Measurements from ENCODE around the gene FNDC10. TPM values are rescaled to one million over a fixed set of nuclear protein-coding genes. Genes with fewer than 3 reads are reported as not detected.

FNDC10 gene
- total RNA-seq, 1 experiment from 2014 or later: 8.4 TPM

DNA sequence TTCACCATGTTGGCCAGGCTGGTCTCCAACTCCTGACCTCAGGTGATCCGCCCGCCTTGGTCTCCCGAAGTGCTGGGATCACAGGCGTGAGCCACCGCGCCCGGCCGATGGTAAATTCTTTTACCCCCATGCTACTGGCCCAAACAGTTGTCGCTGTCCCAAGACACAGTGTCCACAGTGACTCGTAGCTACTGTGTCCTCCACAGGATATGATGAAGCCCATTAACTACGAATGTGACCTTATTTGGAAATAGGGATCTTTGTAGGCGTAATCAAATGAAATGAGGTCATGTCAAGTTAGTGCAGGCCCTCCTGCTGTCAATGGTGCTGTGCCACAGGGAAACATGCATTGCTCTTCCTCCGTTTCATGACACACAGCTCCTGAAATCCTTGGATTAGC, 8.5 kb downstream of the FNDC10 start:
- H3K27me3 ChIP-seq (ENCODE audit: insufficient read depth, low read length): peaks cover 7% of the 10 kb centered on the region; the same call in 1 of the 2 replicates
- no TSS peak for BruUV-seq (replicated peaks)
- H3K4me1 ChIP-seq (ENCODE audit: control insufficient read depth in 1 of 2, insufficient read depth in 2 of 2, low read length in 2 of 2): peaks cover 0 to 4% of the 10 kb centered on the region in 2 experiments; a peak in 1 of 4 replicates
- ChIA-PET RAD21 (ENCODE audit: low non-redundant PET in 1 of 2, low total read pairs in 2 of 2, uncharacterized antibody in 2 of 2, unreplicated experiment in 2 of 2) (no interaction called here), CTCF (no interaction called here), POLR2A (no interaction called here)
- H3K9ac ChIP-seq (ENCODE audit: low read length): no peak overlapping the region
- no peaks in the 10 kb centered on the region for H3K79me2 ChIP-seq (ENCODE audit: insufficient read depth, low read length)
- intact Hi-C loops (cut with micrococcal nuclease): no loop called here
- TF ChIP-seq, protein P1, sequence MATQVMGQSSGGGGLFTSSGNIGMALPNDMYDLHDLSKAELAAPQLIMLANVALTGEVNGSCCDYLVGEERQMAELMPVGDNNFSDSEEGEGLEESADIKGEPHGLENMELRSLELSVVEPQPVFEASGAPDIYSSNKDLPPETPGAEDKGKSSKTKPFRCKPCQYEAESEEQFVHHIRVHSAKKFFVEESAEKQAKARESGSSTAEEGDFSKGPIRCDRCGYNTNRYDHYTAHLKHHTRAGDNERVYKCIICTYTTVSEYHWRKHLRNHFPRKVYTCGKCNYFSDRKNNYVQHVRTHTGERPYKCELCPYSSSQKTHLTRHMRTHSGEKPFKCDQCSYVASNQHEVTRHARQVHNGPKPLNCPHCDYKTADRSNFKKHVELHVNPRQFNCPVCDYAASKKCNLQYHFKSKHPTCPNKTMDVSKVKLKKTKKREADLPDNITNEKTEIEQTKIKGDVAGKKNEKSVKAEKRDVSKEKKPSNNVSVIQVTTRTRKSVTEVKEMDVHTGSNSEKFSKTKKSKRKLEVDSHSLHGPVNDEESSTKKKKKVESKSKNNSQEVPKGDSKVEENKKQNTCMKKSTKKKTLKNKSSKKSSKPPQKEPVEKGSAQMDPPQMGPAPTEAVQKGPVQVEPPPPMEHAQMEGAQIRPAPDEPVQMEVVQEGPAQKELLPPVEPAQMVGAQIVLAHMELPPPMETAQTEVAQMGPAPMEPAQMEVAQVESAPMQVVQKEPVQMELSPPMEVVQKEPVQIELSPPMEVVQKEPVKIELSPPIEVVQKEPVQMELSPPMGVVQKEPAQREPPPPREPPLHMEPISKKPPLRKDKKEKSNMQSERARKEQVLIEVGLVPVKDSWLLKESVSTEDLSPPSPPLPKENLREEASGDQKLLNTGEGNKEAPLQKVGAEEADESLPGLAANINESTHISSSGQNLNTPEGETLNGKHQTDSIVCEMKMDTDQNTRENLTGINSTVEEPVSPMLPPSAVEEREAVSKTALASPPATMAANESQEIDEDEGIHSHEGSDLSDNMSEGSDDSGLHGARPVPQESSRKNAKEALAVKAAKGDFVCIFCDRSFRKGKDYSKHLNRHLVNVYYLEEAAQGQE (IDR thresholded peaks at IDR 0.05; ENCODE audit: low read depth): no peak
- TF ChIP-seq ZNF274 (IDR thresholded peaks at IDR 0.05; ENCODE audit: low read depth, low read length) (no peak), FOSL1 (IDR thresholded peaks at IDR 0.05; ENCODE audit: low read depth) (no peak), MAX (IDR thresholded peaks at IDR 0.05) (no peak), EZH2 (IDR thresholded peaks at IDR 0.05) (no peak), ZBTB33 (IDR thresholded peaks at IDR 0.05; ENCODE audit: extremely low read depth, insufficient replicate concordance, low read length) (no peak), POLR2AphosphoS5 (IDR thresholded peaks at IDR 0.05; ENCODE audit: low read depth, low read length) (no peak), ELF1 (IDR thresholded peaks at IDR 0.05; ENCODE audit: borderline replicate concordance, low read depth) (no peak), EZH2phosphoT487 (IDR thresholded peaks at IDR 0.05; ENCODE audit: borderline replicate concordance) (no peak), CBX3 (IDR thresholded peaks at IDR 0.05; ENCODE audit: low read depth) (no peak), EGR1 (IDR thresholded peaks at IDR 0.05; ENCODE audit: low read depth) (no peak), RAD21 (IDR thresholded peaks at IDR 0.05; ENCODE audit: low read depth) (no peak), TCF7L2 (IDR thresholded peaks at IDR 0.05; ENCODE audit: borderline replicate concordance, extremely low read depth, insufficient read depth, insufficient read length) (no peak), SRF (IDR thresholded peaks at IDR 0.05; ENCODE audit: low read depth) (no peak), POLR2A (IDR thresholded peaks at IDR 0.05; ENCODE audit: borderline replicate concordance, extremely low read depth, insufficient read depth, insufficient read length) (no peak), YY1 (IDR thresholded peaks at IDR 0.05; ENCODE audit: extremely low read depth, insufficient replicate concordance, low read depth, low read length) (no peak), SIN3A (IDR thresholded peaks at IDR 0.05; ENCODE audit: low read depth) (no peak)
- TF ChIP-seq, protein P2, sequence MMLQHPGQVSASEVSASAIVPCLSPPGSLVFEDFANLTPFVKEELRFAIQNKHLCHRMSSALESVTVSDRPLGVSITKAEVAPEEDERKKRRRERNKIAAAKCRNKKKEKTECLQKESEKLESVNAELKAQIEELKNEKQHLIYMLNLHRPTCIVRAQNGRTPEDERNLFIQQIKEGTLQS (IDR thresholded peaks at IDR 0.05): no peak
- DNase-seq (ENCODE audit: low read depth, low spot score) (no peak), ATAC-seq (no peak)
- no peak overlapping the region for H3K27ac ChIP-seq (ENCODE audit: low read depth, low read length)
- H3K36me3 ChIP-seq (ENCODE audit: control insufficient read depth in 1 of 2, insufficient read depth in 2 of 2, low read length in 2 of 2): no peaks in the 10 kb centered on the region
- no peak overlapping the region for H3K4me2 ChIP-seq (ENCODE audit: low read length)
- no peaks in the 10 kb centered on the region for H4K20me1 ChIP-seq (ENCODE audit: insufficient read depth)
- no peaks in the 10 kb centered on the region for H3K9me3 ChIP-seq (ENCODE audit: control insufficient read depth in 1 of 2, insufficient read depth in 1 of 2, low read depth in 1 of 2, low read length in 2 of 2)
- H2AFZ ChIP-seq (ENCODE audit: low read depth, low read length, poor library complexity, severe bottlenecking): no peak overlapping the region
- no peaks in the 10 kb centered on the region for H3K9me2 ChIP-seq (ENCODE audit: insufficient read depth)
- no peak overlapping the region for H3K4me3 ChIP-seq (replicated peaks in 1 of 2; ENCODE audit: low read depth in 1 of 2, low read length in 2 of 2)

Data from HCT116 (cell line).